OCI-LY3 (cell line): ENCODE measurements around the gene MTX2.

Experiments used
- CTCF ChIP-seq: fragments of 200-600, 300-600 bp; sonication (generic); IDR thresholded peaks from 2 replicates; pipeline ENCODE4 v1.5.1; 2014; ENCODE audit warnings: antibody characterized with exemption, low read length, low read depth
- EZH2phosphoT487 ChIP-seq: fragments of 200-600 bp; shearing (Covaris generic); IDR thresholded peaks from 2 replicates; pipeline ENCODE4 v1.6.1; 2018; ENCODE audit warnings: antibody characterized with exemption, mixed run types, low read depth

GRCh38 chr2:176280156-176280555, 10.9 kb downstream of the MTX2 start:
- TF ChIP-seq CTCF = no peak
- no peak for TF ChIP-seq EZH2phosphoT487
